Measurements from ENCODE around the gene CIAO3.

Gene CIAO3

DNA sequence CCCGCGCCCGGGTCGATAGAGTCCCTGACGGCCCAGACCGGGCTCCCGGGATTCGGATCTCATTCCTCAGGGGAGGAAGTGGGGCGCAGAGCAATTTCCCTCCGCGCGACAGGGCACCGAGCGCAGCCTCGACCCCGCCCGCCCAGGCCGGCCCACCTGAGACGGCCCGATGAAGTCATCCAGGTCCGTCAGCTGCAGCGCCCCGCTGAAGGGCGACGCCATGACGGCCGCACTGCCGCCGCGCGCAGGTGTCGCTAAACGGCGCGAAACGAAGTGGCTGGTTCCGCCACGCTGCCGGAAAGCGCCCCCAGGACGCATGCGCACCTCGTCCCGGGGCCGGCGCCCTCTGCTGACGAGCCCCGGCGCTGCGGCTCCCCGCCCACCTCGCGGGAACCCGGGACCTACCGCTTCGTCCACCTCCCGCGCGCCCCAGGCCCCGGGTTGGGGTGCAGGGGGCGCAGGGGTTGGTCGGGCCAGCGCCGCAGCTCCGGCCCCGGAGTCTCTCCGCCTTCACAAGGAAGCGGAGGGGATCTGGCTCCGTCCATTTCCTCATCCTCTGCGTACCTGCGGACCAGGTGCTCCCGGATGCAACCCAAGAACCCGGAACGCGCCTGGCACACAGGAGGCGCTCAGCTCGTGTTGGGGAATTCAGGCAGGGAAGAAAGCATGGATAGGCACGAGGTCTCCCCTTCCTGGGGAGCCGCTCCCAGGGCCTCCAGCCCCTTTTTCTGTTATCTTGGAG, at the start of gene CIAO3:
Gene CIAO3 (minus strand): TSS at position 234 of the 742 bp plus-strand sequence. CDS start 12 bp downstream, at position 222.
- DNase-seq (ENCODE audit: low read depth, low spot score): peak; percentile 76

DNA sequence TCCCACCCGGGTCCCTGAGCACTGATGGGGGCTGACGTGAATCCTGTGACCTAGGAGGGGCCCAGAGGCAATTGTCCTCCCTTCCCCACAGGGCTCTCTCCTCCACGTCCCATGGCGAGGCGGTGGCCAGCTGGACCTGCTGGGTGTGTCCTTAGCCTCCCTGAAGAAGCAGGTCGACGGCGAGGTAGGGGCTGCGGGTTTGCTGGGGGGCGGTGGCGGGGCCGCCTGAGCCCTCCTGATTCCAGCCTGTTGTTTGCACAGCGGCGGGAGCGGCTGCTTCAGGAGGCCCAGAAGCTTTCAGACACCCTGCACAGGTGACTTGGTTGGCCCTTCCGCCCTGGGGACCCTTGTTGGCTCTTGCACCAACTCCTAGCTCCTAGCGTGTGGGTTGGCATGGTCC, 49.3 kb upstream of the CIAO3 start:
- DNase-seq (ENCODE audit: low read depth, low spot score): no peak

DNA sequence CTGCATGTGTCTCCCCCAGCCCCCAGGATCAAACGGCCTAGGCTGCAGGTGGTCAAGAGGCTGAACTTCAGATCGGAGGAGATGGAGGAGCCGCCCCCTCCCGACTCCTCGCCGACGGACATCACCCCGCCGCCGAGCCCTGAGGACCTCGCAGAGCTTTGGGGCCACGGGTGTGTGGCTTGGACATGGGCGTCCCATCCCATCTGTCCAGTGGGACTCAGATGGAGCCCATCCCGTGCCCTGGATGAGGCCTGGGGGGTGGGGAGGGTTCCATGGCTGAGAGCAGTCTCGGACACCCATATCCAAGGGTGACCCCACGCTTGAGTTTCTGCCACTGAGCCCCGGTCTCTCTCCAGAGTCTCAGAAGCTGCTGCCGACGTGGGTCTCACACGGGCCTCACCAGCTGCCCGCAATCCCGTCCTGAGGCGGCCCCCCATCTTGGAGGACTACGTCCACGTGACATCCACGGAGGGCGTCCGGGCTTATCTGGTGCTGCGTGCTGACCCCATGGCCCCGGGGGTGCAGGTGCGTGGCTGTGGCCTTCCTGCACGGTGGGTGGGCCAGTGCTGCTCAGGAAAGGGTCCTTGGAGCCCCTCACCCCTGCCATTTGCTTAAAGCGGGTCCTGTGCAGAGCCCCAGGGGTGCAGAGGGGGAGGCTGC, 48.5 kb upstream of the CIAO3 start:
- DNase-seq (ENCODE audit: low read depth, low spot score): no peak

DNA sequence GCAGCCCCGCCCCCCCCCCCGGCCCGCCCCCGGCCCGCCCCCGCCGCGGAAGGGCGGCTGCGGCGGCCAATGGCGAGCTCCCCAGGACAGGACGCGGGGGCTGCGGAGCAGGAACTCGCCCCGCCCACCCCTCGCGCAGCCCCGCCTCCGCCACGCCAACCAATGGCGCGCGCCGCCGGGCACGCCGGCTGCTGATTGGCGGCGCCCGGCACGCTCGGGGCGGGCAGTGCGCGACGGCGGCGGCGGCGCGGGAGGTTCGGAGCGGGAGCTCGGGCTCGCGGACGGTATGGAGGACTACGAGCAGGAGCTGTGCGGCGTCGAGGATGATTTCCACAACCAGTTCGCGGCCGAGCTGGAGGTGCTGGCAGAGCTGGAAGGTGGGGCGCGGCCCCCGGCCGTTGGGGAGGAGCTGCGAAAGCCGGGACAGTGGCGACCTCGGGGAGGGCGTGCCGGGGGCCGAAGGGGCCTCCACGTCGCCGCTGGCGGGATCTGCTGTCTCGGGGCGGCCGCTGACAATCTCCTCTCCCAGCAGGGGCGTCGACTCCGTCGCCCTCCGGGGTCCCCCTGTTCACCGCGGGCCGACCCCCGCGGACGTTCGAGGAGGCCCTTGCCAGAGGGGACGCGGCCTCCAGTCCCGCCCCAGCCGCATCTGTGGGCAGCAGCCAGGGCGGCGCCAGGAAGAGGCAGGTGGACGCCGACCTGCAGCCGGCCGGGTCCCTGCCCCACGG, 47.8 kb upstream of the CIAO3 start, which contains the start of gene CHTF18:
Gene CHTF18 (plus strand): TSS at position 222 of the 728 bp plus-strand sequence. CDS start 65 bp downstream, at position 287.
- peak; percentile 84 for DNase-seq (ENCODE audit: low read depth, low spot score)

DNA sequence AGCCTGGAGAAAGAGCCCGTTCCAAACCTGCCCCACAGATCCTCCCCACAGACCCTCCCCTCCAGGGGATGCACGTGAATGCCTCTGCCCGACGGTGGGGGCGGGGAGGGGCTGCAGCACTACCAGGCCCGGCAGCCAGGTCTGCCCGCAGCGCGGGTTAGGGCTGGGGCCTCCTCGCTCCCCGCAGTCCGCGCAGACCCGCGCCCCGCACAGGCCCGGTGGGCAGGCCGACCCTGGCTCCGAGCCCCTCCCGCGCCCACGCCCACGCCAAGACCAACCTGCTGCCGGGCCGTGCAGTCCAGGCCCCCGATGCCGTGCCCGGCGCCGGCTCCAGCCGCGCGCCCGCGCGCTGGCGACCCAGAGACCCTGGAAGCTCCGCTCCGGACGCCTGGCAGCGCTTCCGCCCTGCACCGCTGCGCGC, 47.2 kb upstream of the CIAO3 start, which contains the start of gene RPUSD1:
Gene RPUSD1 (minus strand): TSS at position 404 of the 421 bp plus-strand sequence. CDS start 644 bp downstream, outside the sequence.
- DNase-seq (ENCODE audit: low read depth, low spot score): no peak

DNA sequence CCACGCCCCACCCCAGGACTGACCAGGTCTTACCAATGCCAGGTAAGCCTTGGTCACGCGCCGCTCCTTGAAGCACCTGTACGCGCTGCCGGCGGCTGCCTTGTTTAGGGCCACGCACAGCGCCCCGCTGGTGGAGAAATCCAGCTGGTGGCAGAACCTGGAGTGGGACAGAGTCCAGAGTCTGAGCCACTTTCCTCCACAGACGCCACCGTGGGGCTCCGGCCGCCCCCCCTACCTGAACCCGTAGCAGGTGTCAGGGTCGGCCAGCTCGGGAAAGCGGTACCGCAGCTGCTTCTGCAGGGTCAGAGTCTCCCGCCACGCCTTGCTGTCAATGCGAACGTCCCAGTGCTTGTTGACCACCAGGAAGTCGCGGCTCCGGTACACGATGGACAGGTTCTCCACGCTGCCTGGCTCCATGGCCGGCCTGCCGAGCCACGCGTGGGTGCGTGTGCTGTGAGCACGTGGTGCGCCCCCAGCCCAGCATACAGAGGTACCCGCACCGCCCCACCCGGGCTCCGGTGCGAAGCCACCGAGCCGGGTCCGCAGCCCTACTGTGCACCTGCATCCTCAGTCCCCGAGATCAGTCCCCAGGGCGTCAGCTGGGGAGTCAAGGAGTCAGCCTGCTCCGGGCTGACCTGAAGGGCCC, 46.6 kb upstream of the CIAO3 start:
- DNase-seq (ENCODE audit: low read depth, low spot score): no peak

DNA sequence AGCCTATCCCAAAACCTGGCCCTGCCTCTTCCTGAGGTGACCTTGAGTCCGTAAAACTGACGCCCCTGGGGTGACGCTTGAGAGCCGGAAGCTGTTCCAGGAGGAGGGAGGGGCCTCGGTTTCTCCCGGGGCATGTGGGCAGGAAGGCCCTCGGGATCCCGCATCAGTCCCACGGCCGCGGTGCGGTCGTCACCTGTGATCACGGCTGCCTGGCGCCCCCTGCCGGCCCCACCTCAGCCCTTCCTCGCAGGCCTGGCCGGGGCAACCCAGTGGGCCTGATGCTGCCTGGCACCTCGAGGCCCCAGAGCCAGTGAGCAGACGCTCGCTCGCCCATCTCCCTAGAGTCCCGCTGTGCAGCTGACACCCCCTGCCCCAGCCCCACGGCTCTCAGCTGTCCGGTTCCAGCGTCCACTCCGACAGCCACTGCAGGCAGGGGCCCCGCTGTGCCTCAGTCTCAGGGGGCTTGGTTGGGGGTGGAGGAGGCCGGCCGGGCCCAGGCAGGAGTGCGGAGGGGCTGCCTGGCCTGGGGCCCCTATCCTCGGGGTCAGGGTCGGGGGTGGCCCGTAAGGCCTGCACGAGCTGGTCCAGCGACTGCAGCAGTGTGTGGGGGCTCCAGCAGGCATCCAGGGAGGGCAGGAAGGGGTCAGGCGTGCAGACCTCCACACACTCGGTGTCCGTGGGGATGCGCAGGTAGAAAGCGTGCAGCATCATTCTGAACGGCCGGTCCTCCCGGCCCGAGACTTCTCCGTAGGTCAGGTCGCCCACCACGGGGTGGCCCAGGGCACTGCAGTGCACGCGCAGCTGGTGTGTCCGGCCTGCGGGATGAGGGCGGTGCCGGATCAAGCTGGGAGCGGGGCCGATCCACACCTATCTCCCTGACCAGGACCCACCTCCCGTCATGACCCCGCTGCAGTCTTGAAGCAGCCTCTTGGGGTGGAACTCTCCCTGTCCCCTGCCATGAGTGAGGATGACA, 45.1 kb upstream of the CIAO3 start:
- DNase-seq (ENCODE audit: low read depth, low spot score): peak; percentile 58

DNA sequence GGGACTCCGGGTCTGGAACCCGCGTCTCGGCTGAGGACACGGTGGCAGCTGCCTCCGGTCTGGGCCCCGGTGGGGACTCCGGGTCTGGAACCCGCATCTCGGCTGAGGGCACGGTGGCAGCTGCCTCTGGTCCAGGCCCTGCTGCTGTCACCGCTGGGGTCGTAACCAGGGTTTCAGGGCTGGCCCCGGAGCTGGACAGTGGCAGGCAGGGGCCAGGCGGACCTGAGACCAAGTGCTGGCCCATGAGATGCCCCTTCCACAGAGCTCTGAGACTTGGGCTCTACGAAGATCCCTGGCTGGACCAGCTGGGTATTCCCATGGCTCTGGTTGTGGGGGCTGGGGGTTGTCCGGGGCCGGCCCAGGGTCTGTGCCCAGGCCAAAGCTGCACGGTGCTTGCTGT, 43.6 kb upstream of the CIAO3 start:
- no peak for DNase-seq (ENCODE audit: low read depth, low spot score)

DNA sequence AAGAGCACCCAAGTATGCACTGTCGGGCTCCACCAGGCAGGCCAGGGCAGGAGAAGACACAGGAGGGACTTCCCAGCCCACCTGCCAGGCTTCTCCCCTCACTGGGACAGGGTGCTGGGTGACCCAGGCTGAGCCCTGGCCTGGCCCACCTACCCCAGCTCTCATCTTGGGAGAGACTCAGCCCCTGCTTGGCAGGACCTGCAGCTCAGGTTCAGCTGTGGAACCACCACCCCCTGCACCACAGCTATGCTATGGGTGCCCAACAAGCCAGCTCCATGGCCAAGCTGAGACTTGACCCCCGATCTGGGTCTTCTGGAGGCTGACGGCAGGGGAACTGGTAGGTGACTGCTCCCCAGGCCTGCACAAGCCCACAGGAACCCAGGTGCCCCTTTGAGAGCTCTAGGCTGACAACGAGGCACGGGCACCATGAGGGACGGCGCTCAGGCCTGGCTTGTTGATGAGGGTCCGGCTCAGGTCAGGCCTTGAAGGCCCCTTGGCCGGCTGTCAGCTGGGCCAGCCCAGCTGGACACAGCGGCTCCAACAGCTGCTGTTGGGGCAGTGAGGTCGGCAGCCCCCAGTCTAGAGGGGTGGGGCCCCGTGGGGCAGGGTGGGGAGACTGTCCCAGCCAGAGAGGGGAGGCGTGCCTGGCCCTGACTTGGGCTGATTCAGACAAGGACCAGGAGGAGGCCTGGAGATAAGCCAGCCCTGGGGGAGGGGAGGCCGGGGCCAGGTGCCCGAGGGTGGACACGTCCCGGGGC, 42.8 kb upstream of the CIAO3 start:
- DNase-seq (ENCODE audit: low read depth, low spot score): no peak

DNA sequence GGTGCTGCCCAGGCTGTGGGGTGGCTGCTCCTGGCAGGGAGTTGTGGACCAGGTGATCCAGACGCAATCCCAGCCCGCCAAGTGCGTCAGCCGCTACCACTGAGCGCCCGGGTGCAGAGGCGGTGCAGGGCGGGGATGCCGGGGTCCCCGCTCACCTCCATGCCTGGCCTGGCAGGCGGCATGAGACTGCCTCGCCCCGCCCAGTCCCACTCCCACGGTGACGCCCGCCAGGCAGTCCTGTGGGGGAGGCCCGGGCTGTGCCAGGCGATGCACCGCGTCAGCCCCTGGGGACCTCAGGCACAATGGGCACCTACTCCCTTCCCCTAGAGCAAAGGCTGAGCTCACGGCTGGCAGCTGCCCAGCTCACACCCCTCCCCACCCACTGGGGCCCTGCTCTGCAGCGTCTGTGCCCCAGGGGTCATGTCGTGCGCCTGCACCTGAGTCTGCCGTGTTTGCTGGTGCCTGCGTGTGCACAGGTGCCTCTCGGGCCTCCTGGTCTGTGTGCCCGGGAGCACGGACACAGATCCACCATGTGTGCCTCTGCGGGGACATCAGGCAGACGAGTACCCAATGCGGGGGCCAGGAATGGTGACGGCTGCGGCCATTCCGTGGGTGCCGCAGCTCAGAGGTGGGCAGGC, 42.1 kb upstream of the CIAO3 start:
- no peak for DNase-seq (ENCODE audit: low read depth, low spot score)

DNA sequence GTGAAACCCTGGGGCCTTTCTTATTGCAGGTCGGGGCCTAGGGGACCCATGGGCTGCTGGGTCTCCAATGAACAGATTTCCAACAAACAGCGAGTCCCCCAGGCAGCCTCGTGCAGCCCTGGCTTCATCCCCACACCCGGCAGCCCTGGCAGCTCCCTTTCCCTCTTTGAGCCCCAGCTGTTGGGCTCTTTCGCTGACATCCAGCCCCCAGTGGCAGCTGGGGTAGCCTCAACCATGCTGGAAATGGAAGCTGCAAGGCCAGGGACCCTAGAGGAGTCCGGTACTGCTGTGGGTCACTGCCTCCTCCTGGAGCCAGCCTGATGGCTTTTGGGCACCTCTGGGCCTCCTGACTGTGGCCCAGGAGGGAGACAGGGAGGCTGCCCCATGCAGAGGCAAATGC, 41.5 kb upstream of the CIAO3 start:
- no peak for DNase-seq (ENCODE audit: low read depth, low spot score)

DNA sequence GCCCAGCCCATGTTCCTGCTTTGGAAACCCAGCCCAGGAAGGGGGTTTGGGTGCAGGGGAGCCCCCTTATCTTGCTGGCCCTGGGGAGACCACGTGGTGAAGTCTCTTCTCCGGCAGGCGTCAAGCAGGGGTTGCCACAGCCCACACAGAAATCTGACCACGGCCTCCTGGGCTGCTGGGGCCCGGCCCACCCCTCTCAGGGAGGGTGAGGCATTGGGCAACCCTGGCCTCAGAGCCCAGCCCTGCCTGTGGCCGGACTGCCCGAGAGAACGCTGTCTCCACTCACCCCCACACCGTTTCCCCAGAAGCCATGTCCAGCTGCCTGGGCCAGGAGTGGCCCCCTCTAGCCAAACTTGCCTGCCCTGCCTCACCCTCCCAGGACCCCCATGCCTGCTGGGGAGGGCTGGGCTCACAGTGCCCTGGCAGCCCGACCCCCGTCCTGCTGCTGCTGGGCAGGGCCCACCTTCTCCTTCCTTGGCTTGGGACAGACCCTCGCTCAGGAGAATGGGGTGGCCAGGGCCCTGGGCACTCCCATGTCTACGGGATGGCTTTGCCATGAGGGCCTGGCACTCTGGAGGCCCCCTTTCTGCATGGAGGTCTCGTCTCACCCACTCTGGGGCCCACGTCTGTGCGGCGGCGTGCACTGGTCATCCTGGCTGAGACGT, 40.7 kb upstream of the CIAO3 start:
- DNase-seq (ENCODE audit: low read depth, low spot score): no peak

DNA sequence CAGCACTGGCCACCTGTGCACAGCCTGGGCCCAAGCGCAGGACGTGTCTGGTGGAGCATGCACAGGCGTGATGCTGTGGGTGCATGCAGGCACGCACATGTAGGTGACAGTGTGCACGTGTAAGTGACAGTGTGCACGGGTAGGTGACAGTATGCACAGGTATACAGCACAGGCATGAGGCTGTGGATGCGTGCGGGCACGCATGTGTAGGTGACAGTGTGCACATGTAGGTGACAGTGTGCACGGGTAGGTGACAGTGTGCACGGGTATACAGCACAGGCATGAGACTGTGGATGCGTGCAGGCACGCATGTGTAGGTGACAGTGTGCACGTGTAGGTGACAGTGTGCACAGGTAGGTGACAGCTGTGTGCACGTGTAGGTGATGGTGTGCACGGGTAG, 39.5 kb upstream of the CIAO3 start:
- no peak for DNase-seq (ENCODE audit: low read depth, low spot score)

DNA sequence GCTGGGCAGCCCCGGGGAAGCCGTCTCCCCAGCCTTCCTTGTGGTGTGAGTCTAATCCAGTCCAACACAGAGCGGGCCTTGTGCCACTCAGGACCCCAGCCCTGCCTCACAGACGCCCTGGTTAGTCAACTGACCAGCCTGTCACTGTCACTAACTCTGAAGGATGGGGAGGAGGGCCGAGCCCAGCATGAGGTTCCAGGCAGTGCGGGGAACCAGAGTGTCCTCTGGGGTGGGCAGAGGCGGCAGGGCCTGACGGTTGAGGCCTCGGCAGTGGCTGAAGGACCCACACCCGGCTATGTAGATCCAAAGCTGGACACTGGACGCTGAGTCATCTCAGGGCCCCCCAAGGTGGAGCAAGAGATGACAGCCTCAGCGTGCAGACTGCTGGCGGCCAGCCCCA, 38.8 kb upstream of the CIAO3 start:
- no peak for DNase-seq (ENCODE audit: low read depth, low spot score)

DNA sequence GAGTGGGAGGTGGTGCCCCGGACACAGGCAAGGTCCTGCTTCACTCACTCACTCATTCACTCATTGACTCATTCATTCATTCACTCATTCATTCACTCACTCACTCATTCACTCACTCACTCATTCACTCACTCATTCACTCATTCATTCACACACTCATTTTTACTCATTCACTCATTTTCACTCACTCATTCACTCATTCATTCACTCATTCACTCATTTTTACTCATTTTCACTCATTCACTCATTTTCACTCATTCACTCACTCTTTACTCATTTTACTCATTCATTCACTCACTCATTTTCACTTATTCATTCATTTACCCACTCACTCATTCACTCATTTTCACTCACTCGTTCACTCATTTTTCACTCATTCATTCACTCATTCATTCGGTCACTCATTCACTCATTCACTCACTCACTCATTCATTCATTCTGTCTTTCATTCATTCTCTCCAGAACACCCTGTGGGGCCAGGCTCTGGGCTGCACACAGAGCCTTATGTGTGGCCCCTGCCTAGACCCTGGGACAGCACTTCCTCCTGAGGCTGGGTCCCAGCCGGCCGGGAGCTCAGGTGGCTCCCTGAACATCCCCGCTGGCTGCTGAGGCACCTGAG, 38.2 kb upstream of the CIAO3 start:
- no peak for DNase-seq (ENCODE audit: low read depth, low spot score)

DNA sequence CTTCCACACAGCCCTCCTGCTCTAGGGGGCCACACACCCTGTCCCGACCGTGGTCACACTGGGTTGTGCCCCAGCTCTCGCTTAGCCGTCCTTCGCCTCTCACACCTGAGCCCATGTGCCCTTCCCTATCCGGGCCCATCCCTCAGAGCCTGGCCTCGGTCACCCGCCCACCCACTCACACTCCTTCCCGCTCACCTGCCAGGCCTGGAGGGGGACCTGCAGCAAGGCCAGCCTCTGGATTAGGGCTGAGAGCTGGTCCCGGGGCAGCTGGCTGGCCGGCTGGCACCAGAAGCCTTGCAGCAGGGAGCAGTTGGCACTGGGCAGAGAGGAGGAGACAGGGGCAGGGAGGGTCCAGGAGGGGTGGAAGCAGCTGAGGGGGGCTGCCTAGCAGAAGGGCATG, 37.6 kb upstream of the CIAO3 start:
- no peak for DNase-seq (ENCODE audit: low read depth, low spot score)

DNA sequence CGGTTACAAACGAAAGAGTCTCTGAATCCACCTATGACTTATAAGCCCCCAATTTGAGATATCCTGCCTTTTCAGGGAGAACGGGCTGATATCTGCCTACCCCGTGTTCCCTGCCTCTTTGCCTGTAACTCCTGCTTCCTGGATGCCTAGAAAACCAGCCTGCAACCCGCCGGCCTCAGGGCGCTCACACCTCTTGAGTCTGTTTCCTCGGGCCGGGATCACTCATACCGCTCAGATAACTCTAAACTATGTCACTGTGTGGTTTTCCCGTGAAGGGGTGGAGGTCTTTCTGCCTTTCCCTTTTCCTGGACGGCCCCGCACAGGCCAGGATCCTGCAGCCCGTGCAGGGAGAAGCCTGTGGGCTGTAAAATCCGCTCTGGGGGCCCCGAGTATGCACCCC, 37.0 kb upstream of the CIAO3 start:
- DNase-seq (ENCODE audit: low read depth, low spot score): no peak

DNA sequence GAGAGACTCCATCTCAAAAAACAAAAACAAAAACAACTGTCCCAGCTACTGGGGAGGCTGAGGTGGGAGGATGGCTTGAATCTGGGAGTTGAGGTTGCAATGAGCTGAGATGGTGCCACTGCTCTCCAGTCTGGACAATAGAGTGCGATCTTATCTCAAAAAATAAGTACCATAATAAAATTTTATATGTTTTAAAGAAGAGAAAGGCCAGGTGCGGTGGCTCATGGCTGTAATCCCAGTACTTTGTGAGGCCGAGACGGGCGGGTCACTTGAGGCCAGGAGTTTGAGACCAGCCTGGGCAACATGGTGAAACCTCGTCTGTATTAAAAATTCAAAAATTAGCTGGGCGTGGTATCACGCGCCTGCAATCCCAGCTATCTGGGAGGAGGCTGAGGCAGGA, 36.0 kb upstream of the CIAO3 start:
- DNase-seq (ENCODE audit: low read depth, low spot score): no peak

Data from activated naive CD8-positive, alpha-beta T cell treated with anti-CD3 and anti-CD28 coated beads, Interleukin-2, amount 50 U/mL, for 16 hours (primary cell).